ENCODE measurements around the gene GART. TPM values are rescaled to one million over a fixed set of nuclear protein-coding genes. Genes with fewer than 3 reads are reported as not detected.
"Not testable (repeated sequence)": the region's sequence is repeated elsewhere in the genome, so short reads cannot be mapped to it uniquely, and the experiment has no call there.

The GART gene
- total RNA-seq, 4 donors from 2014 or later: 45.4 to 69.0 (median 61.7) TPM

DNA sequence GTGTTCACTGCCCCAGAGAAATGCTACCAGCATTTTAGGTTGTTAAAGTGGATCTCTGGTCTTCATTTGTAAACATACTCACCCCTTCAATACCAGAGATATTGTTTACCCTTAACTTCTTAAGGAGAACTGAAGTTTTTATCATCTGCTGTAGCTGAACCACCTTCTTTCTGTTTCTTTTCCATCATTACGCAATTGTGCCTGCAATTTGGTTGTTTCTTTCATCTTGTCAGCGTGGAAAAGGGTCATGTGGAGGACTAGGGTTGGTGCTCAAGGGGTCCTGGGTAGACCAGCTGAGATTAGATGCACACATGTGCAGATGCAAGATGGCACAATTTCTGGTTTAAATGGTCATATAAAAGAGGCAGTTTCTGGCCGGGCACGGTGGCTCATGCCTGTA is 23.0 kb downstream of the GART start:
- DNase-seq: no peak
- Histone ChIP-seq H3K27me3 (no peaks in the 10 kb centered on the region), H3K27ac (no peak overlapping the region), H3K4me3 (no peak overlapping the region), H3K9me3 (no peaks in the 10 kb centered on the region), H3K4me1 (no peaks in the 10 kb centered on the region), H3K36me3 (peaks cover 0 to 64% (median 0%) of the 10 kb centered on the region in 3 donors)
- TF ChIP-seq, protein P1, sequence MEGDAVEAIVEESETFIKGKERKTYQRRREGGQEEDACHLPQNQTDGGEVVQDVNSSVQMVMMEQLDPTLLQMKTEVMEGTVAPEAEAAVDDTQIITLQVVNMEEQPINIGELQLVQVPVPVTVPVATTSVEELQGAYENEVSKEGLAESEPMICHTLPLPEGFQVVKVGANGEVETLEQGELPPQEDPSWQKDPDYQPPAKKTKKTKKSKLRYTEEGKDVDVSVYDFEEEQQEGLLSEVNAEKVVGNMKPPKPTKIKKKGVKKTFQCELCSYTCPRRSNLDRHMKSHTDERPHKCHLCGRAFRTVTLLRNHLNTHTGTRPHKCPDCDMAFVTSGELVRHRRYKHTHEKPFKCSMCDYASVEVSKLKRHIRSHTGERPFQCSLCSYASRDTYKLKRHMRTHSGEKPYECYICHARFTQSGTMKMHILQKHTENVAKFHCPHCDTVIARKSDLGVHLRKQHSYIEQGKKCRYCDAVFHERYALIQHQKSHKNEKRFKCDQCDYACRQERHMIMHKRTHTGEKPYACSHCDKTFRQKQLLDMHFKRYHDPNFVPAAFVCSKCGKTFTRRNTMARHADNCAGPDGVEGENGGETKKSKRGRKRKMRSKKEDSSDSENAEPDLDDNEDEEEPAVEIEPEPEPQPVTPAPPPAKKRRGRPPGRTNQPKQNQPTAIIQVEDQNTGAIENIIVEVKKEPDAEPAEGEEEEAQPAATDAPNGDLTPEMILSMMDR (IDR thresholded peaks at IDR 0.05): no peak
- no peak for TF ChIP-seq POLR2A (IDR thresholded peaks at IDR 0.05)

DNA sequence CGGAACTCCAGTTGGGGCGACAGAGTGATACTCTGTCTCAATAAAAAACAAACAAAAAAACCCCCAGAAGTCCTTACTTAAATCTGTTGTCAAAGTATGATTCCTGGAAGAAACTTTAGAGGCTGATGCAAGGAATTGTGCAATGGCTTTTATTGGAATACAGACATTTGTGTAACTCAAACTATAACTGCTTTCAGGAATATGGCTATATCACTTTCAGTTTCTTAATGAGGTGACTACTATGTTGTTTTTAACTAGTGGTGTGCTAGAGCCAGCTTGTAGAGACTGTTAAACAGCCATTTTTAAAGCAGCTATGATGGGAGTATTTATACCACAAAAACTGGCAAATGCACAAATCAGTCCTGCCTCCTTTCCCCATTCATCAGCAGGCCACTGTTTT is 27.7 kb downstream of the GART start:
- TF ChIP-seq, protein P1 (IDR thresholded peaks at IDR 0.05): no peak
- TF ChIP-seq POLR2A (IDR thresholded peaks at IDR 0.05): no peak
- Histone ChIP-seq H3K27ac (no peak overlapping the region), H3K9me3 (no peaks in the 10 kb centered on the region), H3K4me1 (no peaks in the 10 kb centered on the region), H3K4me3 (no peak overlapping the region), H3K27me3 (no peaks in the 10 kb centered on the region), H3K36me3 (peaks cover 0 to 88% (median 0%) of the 10 kb centered on the region in 3 donors)
- no peak for DNase-seq

DNA sequence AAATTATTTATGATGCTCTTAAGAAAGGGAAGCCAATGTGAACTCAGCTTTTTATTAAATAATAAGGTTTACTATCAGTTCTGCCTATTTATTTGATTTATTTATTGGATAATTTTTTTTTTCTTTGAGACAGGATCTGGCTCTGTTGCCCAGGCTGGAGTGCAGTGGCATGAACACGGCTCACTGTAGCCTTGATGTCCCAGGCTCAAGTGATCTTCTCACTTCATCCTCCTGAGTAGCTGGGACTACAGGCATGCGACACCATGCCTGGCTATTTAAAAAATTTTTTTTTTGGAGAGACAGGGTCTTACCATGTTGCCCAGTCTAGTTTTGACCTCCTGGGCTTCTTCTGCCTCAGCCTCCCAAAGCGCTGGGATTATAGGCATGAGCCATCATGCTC is 29.4 kb downstream of the GART start:
- H3K9me3 ChIP-seq: no peaks in the 10 kb centered on the region
- DNase-seq: no peak
- H3K27ac ChIP-seq: no peak overlapping the region
- peaks cover 0 to 83% (median 0%) of the 10 kb centered on the region in 3 donors for H3K36me3 ChIP-seq
- no peak overlapping the region for H3K4me3 ChIP-seq
- TF ChIP-seq POLR2A (IDR thresholded peaks at IDR 0.05): no peak
- no peaks in the 10 kb centered on the region for H3K27me3 ChIP-seq
- H3K4me1 ChIP-seq: no peaks in the 10 kb centered on the region

DNA sequence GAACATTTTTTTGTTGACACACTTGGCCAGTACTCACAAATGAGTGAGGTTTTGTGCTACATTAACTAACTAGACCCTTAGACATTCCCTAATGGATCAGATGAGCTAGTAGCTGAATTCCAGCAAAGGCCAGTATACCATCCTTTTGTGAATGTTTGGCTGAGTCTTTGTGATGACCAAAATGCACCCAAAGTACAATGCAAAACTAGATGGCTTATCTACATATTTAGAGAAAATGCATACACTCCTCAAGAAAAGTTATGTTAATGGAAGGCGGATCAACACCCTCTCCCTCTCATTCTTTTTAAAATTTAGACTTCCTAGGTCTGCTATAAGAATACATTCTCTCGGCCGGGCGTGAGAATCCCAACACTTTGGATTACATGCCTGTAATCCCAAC is 30.3 kb downstream of the GART start:
- H3K4me3 ChIP-seq: no peak overlapping the region
- TF ChIP-seq POLR2A (IDR thresholded peaks at IDR 0.05): no peak
- TF ChIP-seq, protein P1 (IDR thresholded peaks at IDR 0.05): no peak
- no peaks in the 10 kb centered on the region for H3K27me3 ChIP-seq
- H3K27ac ChIP-seq: no peak overlapping the region
- no peaks in the 10 kb centered on the region for H3K9me3 ChIP-seq
- no peak for DNase-seq
- H3K4me1 ChIP-seq: no peaks in the 10 kb centered on the region
- H3K36me3 ChIP-seq: peaks cover 0 to 82% (median 0%) of the 10 kb centered on the region in 3 donors

DNA sequence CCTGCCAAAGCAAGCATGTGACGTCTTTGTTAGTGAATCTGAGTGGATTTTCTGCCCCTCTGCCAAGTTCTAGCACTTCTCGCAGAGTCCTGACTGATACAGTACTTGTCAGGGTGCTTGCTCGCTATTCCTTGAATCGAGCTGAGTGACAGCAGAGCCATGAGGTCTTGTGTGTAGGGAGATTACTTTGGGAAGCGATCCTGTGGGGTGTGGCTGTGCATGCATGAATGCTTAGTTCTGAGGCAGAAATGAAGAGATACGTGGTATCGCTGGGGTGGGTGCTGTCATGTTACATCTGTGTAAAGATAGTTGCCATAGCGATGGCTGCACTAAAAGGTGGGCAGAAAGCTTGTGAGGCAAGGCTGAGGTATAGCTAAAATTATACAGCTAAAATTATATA is 31.1 kb downstream of the GART start:
- no peaks in the 10 kb centered on the region for H3K27me3 ChIP-seq
- no peaks in the 10 kb centered on the region for H3K9me3 ChIP-seq
- no peaks in the 10 kb centered on the region for H3K4me1 ChIP-seq
- no peak for DNase-seq
- H3K36me3 ChIP-seq: peaks cover 0 to 87% (median 0%) of the 10 kb centered on the region in 3 donors
- H3K27ac ChIP-seq: no peak overlapping the region
- no peak overlapping the region for H3K4me3 ChIP-seq
- TF ChIP-seq, protein P1 (IDR thresholded peaks at IDR 0.05): no peak
- no peak for TF ChIP-seq POLR2A (IDR thresholded peaks at IDR 0.05)

DNA sequence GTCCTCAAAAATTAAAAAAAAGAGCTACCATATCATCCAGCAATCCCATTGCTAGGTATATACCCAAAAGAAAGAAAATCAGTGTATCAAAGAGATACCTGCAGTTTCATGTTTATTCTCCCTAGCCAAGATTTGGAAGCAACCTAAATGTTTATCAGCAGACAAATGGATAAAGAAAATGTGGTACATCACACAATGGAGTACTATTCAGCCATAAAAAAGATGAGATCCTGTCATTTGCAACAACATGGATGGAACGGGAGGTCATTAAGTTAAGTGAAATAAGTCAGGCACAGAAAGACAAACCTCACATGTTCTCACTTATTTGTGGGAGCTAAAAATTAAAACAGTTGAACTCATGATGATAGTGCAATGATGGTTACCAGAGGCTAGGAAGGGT is 34.9 kb downstream of the GART start:
- not testable (repeated sequence) for H3K9me3 ChIP-seq, H3K4me1 ChIP-seq, DNase-seq, H3K27ac ChIP-seq, H3K27me3 ChIP-seq, H3K4me3 ChIP-seq
- H3K36me3 ChIP-seq: peaks cover 0 to 76% (median 0%) of the 10 kb centered on the region in 3 donors

DNA sequence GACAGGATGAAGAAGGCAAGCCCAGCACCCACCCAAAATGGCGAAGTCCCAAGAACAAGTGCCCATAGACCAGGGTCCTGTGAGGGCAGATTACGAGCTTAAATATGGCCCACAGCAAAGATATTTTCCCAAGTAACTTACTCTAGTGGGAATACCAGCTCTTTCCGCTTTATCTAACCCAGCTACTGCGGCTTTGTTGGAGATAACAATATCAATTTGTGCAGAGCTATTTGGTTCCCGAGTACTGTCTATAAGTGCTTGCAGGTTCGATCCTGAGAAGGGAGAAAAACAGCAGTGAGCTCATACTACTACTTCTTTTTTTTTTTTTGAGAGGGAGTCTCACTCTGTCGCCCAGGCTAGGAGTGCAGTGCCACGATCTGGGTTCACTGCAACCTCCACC is 36.1 kb downstream of the GART start:
- Histone ChIP-seq H3K27me3 (no peaks in the 10 kb centered on the region), H3K36me3 (peaks cover 0 to 67% (median 0%) of the 10 kb centered on the region in 3 donors), H3K27ac (no peak overlapping the region), H3K4me3 (no peak overlapping the region), H3K9me3 (no peaks in the 10 kb centered on the region), H3K4me1 (no peaks in the 10 kb centered on the region)
- no peak for TF ChIP-seq POLR2A (IDR thresholded peaks at IDR 0.05)
- TF ChIP-seq, protein P1 (IDR thresholded peaks at IDR 0.05): no peak
- DNase-seq: no peak

Data from Peyer's patch (tissue), 4 donors.